Fibroblast of pulmonary artery (primary cell): ENCODE measurements around the gene PDIK1L.

Experiments used
- DNase-seq: peaks from one replicate; pipeline ENCODE4 v3.0.0-alpha.2; 2010; ENCODE audit warnings: low read depth
- H3K4me3 ChIP-seq: replicated peaks from 2 replicates; pipeline ENCODE4 v1.5.1; 2011; ENCODE audit warnings: low read depth, mild to moderate bottlenecking, control low read depth, low read length, moderate library complexity
- TF ChIP-seq, protein P1 (sequence below): IDR thresholded peaks from 2 replicates; pipeline ENCODE4 v1.5.1; 2011; ENCODE audit warnings: mild to moderate bottlenecking, control low read depth, low read length, inconsistent platforms; ENCODE audit errors: missing control alignments

Gene PDIK1L

DNA sequence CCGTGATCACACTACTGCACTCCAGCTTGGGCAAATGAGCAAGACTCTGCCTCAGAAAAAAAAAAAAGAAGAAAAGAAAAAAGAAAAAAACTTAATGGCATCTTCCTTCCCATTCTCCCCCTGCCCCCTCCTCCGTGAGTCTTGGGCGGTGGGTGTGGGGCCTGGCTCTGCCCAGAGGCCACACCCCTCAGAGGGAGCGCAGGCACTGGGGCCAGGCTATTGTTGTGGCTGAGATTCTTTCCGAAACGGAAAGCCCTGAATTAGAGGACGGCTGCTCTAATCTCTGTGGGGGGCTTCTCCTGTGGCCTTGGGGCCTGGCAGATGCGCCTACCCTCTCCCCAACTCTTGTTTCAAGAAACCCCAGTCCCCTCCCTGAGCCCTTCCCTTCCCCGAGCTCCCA lies 43.1 kb downstream of the PDIK1L start:
- DNase-seq = no peak
- TF ChIP-seq, protein P1, sequence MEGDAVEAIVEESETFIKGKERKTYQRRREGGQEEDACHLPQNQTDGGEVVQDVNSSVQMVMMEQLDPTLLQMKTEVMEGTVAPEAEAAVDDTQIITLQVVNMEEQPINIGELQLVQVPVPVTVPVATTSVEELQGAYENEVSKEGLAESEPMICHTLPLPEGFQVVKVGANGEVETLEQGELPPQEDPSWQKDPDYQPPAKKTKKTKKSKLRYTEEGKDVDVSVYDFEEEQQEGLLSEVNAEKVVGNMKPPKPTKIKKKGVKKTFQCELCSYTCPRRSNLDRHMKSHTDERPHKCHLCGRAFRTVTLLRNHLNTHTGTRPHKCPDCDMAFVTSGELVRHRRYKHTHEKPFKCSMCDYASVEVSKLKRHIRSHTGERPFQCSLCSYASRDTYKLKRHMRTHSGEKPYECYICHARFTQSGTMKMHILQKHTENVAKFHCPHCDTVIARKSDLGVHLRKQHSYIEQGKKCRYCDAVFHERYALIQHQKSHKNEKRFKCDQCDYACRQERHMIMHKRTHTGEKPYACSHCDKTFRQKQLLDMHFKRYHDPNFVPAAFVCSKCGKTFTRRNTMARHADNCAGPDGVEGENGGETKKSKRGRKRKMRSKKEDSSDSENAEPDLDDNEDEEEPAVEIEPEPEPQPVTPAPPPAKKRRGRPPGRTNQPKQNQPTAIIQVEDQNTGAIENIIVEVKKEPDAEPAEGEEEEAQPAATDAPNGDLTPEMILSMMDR = no peak
- no peak overlapping the region for H3K4me3 ChIP-seq

DNA sequence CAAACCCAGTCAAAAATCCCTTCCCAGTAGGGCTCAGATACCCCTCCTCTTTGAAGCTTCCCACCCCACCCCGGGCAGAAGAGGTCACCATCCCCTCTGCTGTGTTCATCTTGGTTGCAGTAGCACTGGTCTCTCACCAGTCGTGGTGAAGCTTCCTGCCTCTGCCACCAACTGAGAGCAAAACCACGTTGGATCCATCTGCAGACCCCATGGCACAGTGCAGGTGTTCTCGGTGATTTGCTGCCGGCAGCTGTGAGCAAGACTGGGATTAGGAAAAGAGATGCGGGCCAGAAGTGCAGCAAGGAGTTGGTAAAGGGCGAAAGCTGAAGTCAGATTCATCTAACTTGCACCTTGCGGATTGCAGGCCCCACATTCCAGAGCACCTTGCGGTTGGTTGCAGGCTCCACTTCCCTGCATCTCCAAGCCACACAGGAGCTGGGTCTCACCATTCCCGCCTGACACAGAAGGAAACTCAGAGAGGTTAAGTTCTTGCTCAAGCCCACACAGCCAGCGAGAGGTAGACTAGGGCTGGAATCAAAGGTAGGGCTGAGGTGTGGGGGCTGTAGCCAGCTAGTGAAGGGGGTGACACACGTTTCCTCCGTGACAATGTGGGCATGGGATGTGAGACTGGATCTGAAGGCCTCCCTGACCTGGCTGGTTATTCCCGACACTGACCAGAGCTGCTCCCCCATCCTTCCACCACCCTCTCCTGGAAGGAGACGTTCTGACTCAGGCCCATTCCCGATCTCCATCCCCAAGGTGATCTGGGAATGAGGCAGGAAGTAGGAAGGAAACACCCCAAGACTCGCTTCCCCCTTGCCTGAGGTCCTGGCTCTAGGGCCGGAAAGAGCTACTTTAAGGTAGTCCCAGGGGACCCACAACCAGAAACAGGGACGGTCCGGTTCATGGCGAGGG lies 44.0 kb downstream of the PDIK1L start:
- no peak for DNase-seq
- TF ChIP-seq, protein P1 = no peak
- H3K4me3 ChIP-seq = no peak overlapping the region

DNA sequence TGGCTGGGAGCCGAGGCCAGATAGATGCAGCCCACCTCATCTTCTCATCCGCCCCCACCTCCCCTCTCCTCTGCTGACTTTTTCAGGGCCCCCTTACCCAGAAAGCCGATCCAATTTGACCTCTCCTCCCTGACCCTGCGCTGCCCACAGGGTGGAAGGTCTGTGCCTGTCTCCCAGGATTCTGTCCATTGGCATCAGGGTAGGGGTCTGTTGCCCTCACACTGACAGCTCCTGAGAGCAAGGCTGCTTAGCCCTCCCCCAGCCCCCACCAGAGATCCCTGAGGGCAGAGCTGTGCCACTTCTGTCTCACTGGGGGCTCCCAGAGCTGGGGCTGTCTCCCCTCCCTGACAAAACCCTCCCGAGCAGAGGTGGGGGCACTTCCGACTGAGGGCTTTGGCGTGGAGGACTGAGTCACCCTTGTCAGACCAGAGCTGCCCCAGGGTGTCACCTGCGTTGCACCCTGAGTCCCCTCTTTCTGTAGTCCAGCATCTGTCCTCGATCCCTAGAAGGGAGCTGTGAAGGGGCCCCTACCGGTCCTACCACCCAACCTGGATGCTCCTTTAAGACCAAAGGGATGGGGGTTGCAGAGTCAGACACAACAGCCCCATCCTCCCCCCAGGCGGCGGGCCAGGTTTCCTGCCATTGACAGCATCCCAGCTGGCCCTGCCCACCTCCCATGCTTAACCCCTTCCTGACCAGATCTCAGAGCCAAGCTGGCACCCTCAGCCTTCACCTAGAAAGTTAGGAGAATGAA lies 44.8 kb downstream of the PDIK1L start:
- TF ChIP-seq, protein P1 = no peak
- H3K4me3 ChIP-seq = peak overlapping the region; percentile 10
- peak; percentile 41 for DNase-seq

DNA sequence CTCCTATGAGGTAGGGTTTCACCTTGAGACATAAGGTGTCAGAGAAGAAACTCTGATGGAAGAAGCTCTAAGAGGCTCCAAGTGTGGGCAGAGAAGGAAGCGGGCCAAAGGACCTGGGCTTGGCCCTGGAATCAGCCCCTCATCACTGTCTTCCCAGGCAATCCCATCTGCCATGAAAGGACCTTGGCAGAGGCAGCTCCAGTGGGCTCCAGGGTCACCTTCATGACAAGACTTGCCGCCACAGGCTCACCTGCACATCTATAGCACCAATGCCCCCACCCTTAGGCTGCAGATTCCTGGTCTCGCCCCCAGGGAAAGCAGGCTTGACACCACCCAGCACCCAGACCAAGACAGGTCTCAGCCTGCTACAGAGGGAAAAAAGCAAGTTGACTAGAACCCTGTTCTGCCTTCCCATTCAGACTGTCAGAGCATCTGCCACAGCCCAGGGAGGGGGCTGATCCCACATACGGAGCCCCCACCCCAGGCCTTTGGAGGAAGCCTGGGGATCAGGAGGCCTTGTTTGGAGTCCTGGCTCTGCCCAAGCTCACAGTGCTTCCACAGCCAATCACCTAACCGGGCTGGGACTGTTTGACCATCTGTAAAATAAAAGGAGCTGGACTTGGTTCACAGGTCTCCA lies 46.8 kb downstream of the PDIK1L start:
- H3K4me3 ChIP-seq = no peak overlapping the region
- DNase-seq = no peak
- TF ChIP-seq, protein P1 = no peak

DNA sequence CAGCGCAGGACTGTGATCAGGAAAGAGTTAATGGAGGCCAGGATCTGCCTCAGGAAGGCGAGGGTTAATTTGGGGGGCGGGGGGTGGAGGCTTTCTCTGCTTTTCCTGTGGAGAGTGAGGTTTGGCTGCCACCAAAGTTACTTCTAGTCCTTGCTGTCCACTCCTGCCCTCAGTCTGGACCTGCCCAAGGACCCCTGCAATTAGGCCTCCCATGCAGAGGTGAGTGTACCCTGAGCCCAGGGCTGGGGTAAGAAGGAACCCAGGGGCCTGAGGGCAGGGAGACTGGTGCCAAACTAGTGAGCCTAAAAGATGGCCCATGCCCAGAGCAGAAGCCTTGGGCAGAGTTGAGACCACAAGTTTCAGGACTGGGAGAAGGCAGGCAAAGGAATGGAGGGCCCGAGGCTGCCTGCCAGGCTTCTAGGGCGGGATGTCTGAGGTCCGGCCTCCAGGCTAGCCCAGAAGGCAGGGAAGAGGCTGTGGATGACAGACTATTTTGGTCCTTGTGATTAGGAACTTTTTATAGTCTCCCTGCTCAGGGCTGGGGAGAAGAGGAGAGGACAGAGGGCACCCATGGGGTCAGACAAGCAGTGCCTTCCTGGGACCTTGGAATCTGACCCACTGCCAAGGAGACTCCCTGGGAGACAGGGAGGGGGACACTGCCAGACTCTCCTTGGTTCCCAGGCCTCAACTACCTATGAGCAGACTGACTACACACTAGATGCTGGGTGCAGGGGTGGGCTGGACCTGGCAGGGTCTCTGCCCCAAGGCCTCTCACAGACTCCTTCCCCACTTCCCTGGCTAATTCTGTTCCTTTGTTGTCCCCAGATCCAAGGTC lies 47.5 kb downstream of the PDIK1L start, which contains the start of gene FAM110D:
TSS of gene FAM110D (plus strand) at position 172 of the 835 bp plus-strand sequence. CDS start 2,213 bp downstream, outside the sequence.
- no peak for DNase-seq
- peak within 1 kb of the TSS; percentile 33 for H3K4me3 ChIP-seq
- TF ChIP-seq, protein P1 = no peak

DNA sequence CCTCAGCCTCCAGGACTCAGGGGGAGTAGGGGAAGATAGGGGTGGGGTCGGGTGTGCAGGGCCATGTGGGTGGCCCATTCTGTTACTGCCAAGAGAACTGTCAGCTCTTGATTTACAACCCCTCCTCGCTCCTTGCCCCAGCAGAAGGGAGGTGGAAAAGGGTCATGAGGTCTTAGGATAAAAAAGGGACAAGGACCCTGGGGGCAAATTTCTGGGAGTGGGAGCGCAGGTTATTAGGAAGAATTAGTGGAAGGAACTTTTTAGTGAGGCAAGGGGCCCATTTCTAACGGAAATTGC lies 48.1 kb downstream of the PDIK1L start:
- no peak for DNase-seq
- TF ChIP-seq, protein P1 = no peak
- no peak overlapping the region for H3K4me3 ChIP-seq
